Measurements from ENCODE around the gene CDHR1. TPM values are rescaled to one million over a fixed set of nuclear protein-coding genes. Genes with fewer than 3 reads are reported as not detected.

Gene CDHR1
- total RNA-seq, 1 experiment from 2014 or later, result 0.39 TPM

DNA sequence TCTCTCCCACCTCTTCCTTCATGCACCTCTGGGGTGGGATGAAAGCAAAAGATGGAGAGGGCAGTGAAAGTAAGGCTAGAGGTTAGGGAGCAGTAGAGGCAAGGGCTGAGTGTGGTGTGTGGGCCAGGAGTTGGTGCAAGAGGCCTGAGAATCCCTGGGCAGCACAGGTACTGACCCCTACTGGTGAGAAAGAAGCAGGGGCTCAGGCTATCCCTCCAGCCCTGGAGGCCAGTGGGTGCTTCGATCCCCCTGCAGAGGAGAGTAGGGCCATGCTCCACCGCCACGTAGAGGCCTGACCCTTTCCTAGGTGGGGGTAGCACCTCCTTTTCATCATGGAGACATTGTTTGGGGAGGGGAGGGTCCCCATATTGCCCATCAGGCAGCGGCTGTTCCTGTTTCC lies 9.8 kb downstream of the CDHR1 start:
- intact Hi-C loops (cut with micrococcal nuclease; ENCODE audit: unreplicated experiment), result no loop called here
- Histone ChIP-seq H3K9me3 (ENCODE audit: control insufficient read depth, insufficient read depth, low read depth, low read length) (no peaks in the 10 kb centered on the region), H3K27me3 (ENCODE audit: control insufficient read depth, insufficient read depth, low read length) (peaks cover 16% of the 10 kb centered on the region), H3K27ac (ENCODE audit: low read length) (no peak overlapping the region), H3K4me1 (ENCODE audit: control insufficient read depth, insufficient read depth, low read length) (no peaks in the 10 kb centered on the region), H3K4me3 (ENCODE audit: low read depth in 2 of 2, low read length in 2 of 2) (no peak overlapping the region), H3K36me3 (ENCODE audit: control insufficient read depth, insufficient read depth, low read length) (no peaks in the 10 kb centered on the region)
- TF ChIP-seq, protein P1, sequence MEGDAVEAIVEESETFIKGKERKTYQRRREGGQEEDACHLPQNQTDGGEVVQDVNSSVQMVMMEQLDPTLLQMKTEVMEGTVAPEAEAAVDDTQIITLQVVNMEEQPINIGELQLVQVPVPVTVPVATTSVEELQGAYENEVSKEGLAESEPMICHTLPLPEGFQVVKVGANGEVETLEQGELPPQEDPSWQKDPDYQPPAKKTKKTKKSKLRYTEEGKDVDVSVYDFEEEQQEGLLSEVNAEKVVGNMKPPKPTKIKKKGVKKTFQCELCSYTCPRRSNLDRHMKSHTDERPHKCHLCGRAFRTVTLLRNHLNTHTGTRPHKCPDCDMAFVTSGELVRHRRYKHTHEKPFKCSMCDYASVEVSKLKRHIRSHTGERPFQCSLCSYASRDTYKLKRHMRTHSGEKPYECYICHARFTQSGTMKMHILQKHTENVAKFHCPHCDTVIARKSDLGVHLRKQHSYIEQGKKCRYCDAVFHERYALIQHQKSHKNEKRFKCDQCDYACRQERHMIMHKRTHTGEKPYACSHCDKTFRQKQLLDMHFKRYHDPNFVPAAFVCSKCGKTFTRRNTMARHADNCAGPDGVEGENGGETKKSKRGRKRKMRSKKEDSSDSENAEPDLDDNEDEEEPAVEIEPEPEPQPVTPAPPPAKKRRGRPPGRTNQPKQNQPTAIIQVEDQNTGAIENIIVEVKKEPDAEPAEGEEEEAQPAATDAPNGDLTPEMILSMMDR (IDR thresholded peaks at IDR 0.05), result peak; percentile 73
- TF ChIP-seq, protein P2, sequence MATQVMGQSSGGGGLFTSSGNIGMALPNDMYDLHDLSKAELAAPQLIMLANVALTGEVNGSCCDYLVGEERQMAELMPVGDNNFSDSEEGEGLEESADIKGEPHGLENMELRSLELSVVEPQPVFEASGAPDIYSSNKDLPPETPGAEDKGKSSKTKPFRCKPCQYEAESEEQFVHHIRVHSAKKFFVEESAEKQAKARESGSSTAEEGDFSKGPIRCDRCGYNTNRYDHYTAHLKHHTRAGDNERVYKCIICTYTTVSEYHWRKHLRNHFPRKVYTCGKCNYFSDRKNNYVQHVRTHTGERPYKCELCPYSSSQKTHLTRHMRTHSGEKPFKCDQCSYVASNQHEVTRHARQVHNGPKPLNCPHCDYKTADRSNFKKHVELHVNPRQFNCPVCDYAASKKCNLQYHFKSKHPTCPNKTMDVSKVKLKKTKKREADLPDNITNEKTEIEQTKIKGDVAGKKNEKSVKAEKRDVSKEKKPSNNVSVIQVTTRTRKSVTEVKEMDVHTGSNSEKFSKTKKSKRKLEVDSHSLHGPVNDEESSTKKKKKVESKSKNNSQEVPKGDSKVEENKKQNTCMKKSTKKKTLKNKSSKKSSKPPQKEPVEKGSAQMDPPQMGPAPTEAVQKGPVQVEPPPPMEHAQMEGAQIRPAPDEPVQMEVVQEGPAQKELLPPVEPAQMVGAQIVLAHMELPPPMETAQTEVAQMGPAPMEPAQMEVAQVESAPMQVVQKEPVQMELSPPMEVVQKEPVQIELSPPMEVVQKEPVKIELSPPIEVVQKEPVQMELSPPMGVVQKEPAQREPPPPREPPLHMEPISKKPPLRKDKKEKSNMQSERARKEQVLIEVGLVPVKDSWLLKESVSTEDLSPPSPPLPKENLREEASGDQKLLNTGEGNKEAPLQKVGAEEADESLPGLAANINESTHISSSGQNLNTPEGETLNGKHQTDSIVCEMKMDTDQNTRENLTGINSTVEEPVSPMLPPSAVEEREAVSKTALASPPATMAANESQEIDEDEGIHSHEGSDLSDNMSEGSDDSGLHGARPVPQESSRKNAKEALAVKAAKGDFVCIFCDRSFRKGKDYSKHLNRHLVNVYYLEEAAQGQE (IDR thresholded peaks at IDR 0.05; ENCODE audit: insufficient read depth in 1 of 2, low read depth in 2 of 2, low read length in 1 of 2), result no peak
- ChIA-PET POLR2A (no interaction called here), CTCF (interaction anchor here (1.4 kb wide), 1 partner anchor 56 kb away, joined by 4 read pairs; no protein-coding TSS in a partner anchor)
- in situ Hi-C loops (cut with HindIII; ENCODE audit: low pct_unique_long_range_greater_than_20kb, low sequenced_read_pairs), result no loop called here
- no peak for ATAC-seq
- BruUV-seq (replicated peaks), result no TSS peak
- DNase-seq (ENCODE audit: low read depth, low spot score), result no peak

DNA sequence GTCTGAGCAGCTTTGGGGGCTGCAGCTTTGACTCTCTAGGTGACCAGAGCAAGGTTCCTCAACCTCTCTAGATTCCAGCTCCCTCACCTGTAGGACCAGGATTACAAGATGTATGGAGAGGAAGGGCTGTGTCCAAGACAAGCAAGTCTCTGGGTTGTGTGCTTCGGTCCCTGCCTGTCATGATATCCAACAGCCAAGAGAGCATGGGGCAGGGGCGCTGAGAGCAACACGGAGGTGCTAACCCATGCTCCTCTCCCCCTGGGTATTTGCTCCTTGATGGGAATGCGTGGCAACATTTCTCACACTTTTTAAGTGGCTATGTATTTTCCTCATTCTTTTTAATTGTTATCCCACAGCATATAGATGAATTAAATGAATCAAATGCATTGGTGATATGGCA lies 10.3 kb downstream of the CDHR1 start:
- H3K36me3 ChIP-seq (ENCODE audit: control insufficient read depth, insufficient read depth, low read length), result no peaks in the 10 kb centered on the region
- CTCF ChIA-PET, result interaction anchor here (0.8 to 1.4 kb wide), 2 partner anchors 32 to 57 kb away, joined by 4 to 8 read pairs; no protein-coding TSS in a partner anchor
- ATAC-seq (no peak), DNase-seq (ENCODE audit: low read depth, low spot score) (no peak)
- H3K4me1 ChIP-seq (ENCODE audit: control insufficient read depth, insufficient read depth, low read length), result no peaks in the 10 kb centered on the region
- intact Hi-C loops (cut with micrococcal nuclease; ENCODE audit: unreplicated experiment), result loop anchor here (5.0 kb wide), 1 partner anchor 57 kb away; no protein-coding TSS in a partner anchor
- in situ Hi-C loops (cut with HindIII; ENCODE audit: low pct_unique_long_range_greater_than_20kb, low sequenced_read_pairs), result no loop called here
- H3K4me3 ChIP-seq (ENCODE audit: low read depth in 2 of 2, low read length in 2 of 2), result no peak overlapping the region
- H3K9me3 ChIP-seq (ENCODE audit: control insufficient read depth, insufficient read depth, low read depth, low read length), result no peaks in the 10 kb centered on the region
- POLR2A ChIA-PET, result no interaction called here
- BruUV-seq (replicated peaks), result no TSS peak
- H3K27ac ChIP-seq (ENCODE audit: low read length), result no peak overlapping the region
- TF ChIP-seq, protein P1 (IDR thresholded peaks at IDR 0.05), result no peak
- TF ChIP-seq TCF7L2 (IDR thresholded peaks at IDR 0.05; ENCODE audit: low read depth, low read length) (no peak), SIN3A (IDR thresholded peaks at IDR 0.05; ENCODE audit: borderline replicate concordance, insufficient read depth, low read depth, low read length) (no peak)
- peaks cover 20% of the 10 kb centered on the region for H3K27me3 ChIP-seq (ENCODE audit: control insufficient read depth, insufficient read depth, low read length)

Data from Panc1 (cell line).